ENCODE data around the gene MPHOSPH9.

GRCh38 chr12:123245678-123246077 lies 12.7 kb upstream of the MPHOSPH9 start:
- TF ChIP-seq CTCF (IDR thresholded peaks at IDR 0.05; ENCODE audit: borderline replicate concordance, extremely low read depth, low read length, poor library complexity, severe bottlenecking): no peak
- no peak for TF ChIP-seq EZH2 (IDR thresholded peaks at IDR 0.05; ENCODE audit: borderline replicate concordance, low read depth, low read length, severe bottlenecking)

Measured in DND-41 (cell line).